ENCODE measurements around the gene APCDD1L. TPM values are rescaled to one million over a fixed set of nuclear protein-coding genes. Genes with fewer than 3 reads are reported as not detected.

The APCDD1L gene
- total RNA-seq, 2 experiments from 2014 or later: not detected

DNA sequence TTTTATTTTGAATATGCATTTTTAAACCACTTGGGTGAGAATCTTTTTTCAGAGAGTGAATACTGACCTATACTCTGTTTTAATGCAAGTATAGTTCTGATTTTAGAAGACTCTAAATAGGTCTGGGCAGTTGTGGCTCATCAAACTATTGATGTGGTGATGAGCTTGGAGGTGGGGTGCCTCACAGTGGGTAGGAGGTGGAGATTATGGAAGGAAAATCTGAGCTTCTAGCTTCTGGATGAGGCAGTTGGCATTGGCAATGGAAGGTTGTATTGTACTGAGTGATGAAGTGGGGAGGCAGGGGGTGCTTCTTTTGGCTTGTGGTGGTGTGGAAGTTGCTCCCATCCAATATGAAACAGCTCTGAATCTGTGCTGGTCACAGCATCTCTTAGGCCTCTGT, 73.5 kb downstream of the APCDD1L start:
- ATAC-seq: no peak
- Mint-ChIP-seq H3K9me3 (no peaks in the 10 kb centered on the region), H3K27ac (peak overlapping the region; percentile 21), H3K4me1 (ENCODE audit: low read depth) (peaks cover 37% of the 10 kb centered on the region), H3K36me3 (ENCODE audit: low read depth) (peaks cover 39% of the 10 kb centered on the region), H3K27me3 (no peaks in the 10 kb centered on the region), H3K4me3 (no peak overlapping the region)
- ChIA-PET CTCF (interaction anchor here (0.6 to 1.6 kb wide), 5 partner anchors 11 to 435 kb away, joined by 3 to 4 read pairs (median 3); no protein-coding TSS in a partner anchor), POLR2A (interaction anchor here (1.2 to 1.4 kb wide), 2 partner anchors 11 to 52 kb away, joined by 3 to 7 read pairs; partner anchors contain the start of gene VAPB)
- TF ChIP-seq, protein P1, sequence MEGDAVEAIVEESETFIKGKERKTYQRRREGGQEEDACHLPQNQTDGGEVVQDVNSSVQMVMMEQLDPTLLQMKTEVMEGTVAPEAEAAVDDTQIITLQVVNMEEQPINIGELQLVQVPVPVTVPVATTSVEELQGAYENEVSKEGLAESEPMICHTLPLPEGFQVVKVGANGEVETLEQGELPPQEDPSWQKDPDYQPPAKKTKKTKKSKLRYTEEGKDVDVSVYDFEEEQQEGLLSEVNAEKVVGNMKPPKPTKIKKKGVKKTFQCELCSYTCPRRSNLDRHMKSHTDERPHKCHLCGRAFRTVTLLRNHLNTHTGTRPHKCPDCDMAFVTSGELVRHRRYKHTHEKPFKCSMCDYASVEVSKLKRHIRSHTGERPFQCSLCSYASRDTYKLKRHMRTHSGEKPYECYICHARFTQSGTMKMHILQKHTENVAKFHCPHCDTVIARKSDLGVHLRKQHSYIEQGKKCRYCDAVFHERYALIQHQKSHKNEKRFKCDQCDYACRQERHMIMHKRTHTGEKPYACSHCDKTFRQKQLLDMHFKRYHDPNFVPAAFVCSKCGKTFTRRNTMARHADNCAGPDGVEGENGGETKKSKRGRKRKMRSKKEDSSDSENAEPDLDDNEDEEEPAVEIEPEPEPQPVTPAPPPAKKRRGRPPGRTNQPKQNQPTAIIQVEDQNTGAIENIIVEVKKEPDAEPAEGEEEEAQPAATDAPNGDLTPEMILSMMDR (IDR thresholded peaks at IDR 0.05): no peak
- intact Hi-C loops (cut with micrococcal nuclease): no loop called here
- DNase-seq: no peak

DNA sequence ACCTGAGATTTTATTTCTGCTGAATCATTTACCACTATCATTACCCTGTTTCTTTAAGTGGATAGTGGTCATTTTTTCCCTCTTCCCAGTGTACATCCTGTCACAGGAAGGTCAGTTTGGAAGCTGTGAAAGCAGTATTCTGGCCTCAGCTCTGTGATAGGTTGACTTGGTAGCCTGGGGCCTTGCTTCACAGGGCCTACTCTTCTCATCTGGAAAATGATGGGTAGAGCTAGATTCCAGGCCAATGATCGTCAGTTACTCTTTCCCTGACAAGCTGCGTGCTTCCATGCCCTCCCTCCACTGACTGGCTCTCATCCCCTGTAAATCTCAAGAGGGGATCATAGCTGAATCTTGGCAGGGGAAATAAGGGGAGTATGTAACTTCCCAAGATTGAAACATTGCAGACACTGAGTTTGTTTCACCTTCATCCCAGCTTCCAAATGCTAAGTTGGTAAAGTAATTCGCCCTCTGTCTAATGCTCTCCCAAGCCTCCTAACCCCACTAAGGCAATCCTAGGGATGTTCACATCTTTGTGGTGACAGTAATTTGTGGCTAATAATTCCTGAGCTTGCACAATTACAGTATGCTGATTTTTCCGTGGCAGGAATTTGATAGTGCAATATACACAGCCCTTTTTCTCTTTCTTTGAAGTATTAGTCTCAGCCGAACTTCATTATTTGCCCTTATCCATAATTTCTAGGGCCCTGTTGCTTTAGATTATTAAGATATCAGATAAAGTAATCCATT, 75.0 kb downstream of the APCDD1L start:
- Mint-ChIP-seq H3K4me1 (ENCODE audit: low read depth) (peaks cover 43% of the 10 kb centered on the region), H3K4me3 (no peak overlapping the region), H3K9me3 (no peaks in the 10 kb centered on the region), H3K27ac (peak overlapping the region; percentile 40), H3K27me3 (no peaks in the 10 kb centered on the region), H3K36me3 (ENCODE audit: low read depth) (peaks cover 41% of the 10 kb centered on the region)
- TF ChIP-seq, protein P1 (IDR thresholded peaks at IDR 0.05): no peak
- ATAC-seq (no peak), DNase-seq (no peak)
- POLR2A ChIA-PET: interaction anchor here (1.6 kb wide), 1 partner anchor 51 kb away, joined by 3 read pairs; no protein-coding TSS in a partner anchor
- intact Hi-C loops (cut with micrococcal nuclease): no loop called here
- CTCF ChIA-PET: interaction anchor here (1.2 kb wide), 1 partner anchor 205 kb away, joined by 3 read pairs; no protein-coding TSS in a partner anchor

GRCh38 chr20:58438970-58439808, 76.0 kb downstream of the APCDD1L start:
- Mint-ChIP-seq H3K27ac (peak overlapping the region; percentile 18), H3K9me3 (no peaks in the 10 kb centered on the region), H3K4me3 (no peak overlapping the region), H3K27me3 (no peaks in the 10 kb centered on the region), H3K36me3 (ENCODE audit: low read depth) (peaks cover 38% of the 10 kb centered on the region), H3K4me1 (ENCODE audit: low read depth) (peaks cover 45% of the 10 kb centered on the region)
- DNase-seq: peak; percentile 4
- no peak for ATAC-seq
- TF ChIP-seq, protein P1 (IDR thresholded peaks at IDR 0.05): no peak
- ChIA-PET POLR2A (interaction anchor here (0.6 to 1.6 kb wide), 2 partner anchors 50 to 67 kb away, joined by 3 read pairs; no protein-coding TSS in a partner anchor), CTCF (interaction anchor here (1.0 kb wide), 1 partner anchor 16 kb away, joined by 3 read pairs; no protein-coding TSS in a partner anchor)
- intact Hi-C loops (cut with micrococcal nuclease): no loop called here

DNA sequence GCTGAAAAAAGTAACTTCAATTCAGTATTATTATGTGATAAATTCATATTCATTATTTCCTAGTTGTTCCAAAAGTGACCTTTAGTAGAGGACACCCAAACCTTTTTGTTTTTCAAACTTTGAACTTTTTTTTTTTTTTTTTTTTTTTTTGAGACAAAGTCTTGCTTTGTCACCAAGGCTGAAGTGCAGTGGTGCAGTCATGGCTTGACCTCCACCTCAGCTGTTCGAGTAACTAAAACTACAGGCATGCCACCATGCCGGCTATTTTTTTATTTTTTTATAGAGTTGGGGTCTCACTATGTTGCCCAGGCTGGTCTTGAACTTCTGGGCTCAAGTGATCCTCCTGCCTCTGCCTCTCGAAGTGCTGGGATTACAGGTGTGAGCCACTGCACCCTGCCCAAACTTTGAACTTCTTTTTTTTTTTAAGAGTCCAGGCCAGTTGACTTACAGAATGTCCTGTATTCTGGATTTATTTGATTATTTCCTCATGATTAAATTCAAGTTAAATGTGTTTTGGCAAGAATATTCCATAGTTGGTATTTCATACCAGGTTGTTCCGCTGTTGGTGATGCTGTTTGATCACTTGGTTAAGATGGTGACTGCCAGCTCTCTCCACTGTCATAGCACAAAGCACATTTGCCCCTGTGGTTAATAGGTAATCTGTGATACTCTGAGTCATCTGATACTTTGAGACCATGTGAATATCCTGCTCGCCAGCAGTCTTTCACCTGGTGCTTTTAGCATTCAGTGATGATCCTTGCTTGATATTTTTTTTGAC, 78.1 kb downstream of the APCDD1L start:
- ChIA-PET POLR2A (no interaction called here), CTCF (interaction anchor here (0.8 to 1.3 kb wide), 3 partner anchors 10 to 13 kb away, joined by 3 read pairs; no protein-coding TSS in a partner anchor)
- TF ChIP-seq, protein P1 (IDR thresholded peaks at IDR 0.05): no peak
- intact Hi-C loops (cut with micrococcal nuclease): no loop called here
- Mint-ChIP-seq H3K27me3 (no peaks in the 10 kb centered on the region), H3K9me3 (no peaks in the 10 kb centered on the region), H3K4me3 (no peak overlapping the region), H3K4me1 (ENCODE audit: low read depth) (peaks cover 59% of the 10 kb centered on the region), H3K36me3 (ENCODE audit: low read depth) (peaks cover 29% of the 10 kb centered on the region), H3K27ac (no peak overlapping the region)
- ATAC-seq (peak; percentile 74), DNase-seq (peak; percentile 13)

Data from activated CD8-positive, alpha-beta T cell treated with anti-CD3 and anti-CD28 coated beads for 36 hours (primary cell).